GM12864 (cell line): Measurements from ENCODE around the gene MCRIP1.

ENCODE experiments used
- DNase-seq: peaks from one replicate; pipeline ENCODE4 v3.0.0-alpha.2; 2011; ENCODE audit warnings: low read depth
- H3K4me3 ChIP-seq: 2 replicates; pipeline ENCODE4 v1.5.1; 2011; ENCODE audit warnings: mild to moderate bottlenecking, low read depth, low read length, control low read depth
- CTCF ChIP-seq: IDR thresholded peaks from 2 replicates; pipeline ENCODE4 v1.5.1; 2011; ENCODE audit warnings: low read depth, mild to moderate bottlenecking, moderate library complexity, low read length, control low read depth, inconsistent platforms; ENCODE audit errors: missing control alignments

MCRIP1 gene

GRCh38 chr17:81815646-81815986, 17.5 kb downstream of the MCRIP1 start:
- TF ChIP-seq CTCF, result no peak
- no peak for DNase-seq
- no peak overlapping the region for H3K4me3 ChIP-seq

- no peak for DNase-seq
- no peak for TF ChIP-seq CTCF
- no peak overlapping the region for H3K4me3 ChIP-seq
Measured at GRCh38 chr17:81814748-81815645, 18.1 kb downstream of the MCRIP1 start.

- DNase-seq, result no peak
- no peak for TF ChIP-seq CTCF
- H3K4me3 ChIP-seq, result no peak overlapping the region
Measured at GRCh38 chr17:81813861-81814683, 19.0 kb downstream of the MCRIP1 start.

GRCh38 chr17:81813371-81813684, 19.8 kb downstream of the MCRIP1 start:
- TF ChIP-seq CTCF, result no peak
- no peak overlapping the region for H3K4me3 ChIP-seq
- DNase-seq, result no peak

GRCh38 chr17:81812571-81813370, 20.3 kb downstream of the MCRIP1 start:
- no peak for DNase-seq
- TF ChIP-seq CTCF, result no peak
- H3K4me3 ChIP-seq, result no peak overlapping the region

GRCh38 chr17:81811705-81812570, 21.2 kb downstream of the MCRIP1 start:
- DNase-seq, result no peak
- no peak for TF ChIP-seq CTCF
- H3K4me3 ChIP-seq, result no peak overlapping the region
